HG03025 (cell line): ENCODE data around the gene ABO.
"Not testable (repeated sequence)": the region's sequence is repeated elsewhere in the genome, so short reads cannot be mapped to it uniquely, and the experiment has no call there.

Experiments
- ATAC-seq: cut with Tn5 transposase; IDR thresholded peaks from one replicate; pipeline ENCODE4 v1.9.1; 2021; ENCODE audit warnings: mild to moderate bottlenecking, moderate library complexity; ENCODE audit not compliant: unreplicated experiment, low FRiP score

Gene ABO

GRCh38 chr9:133227996-133228395 is 47.0 kb downstream of the ABO start:
- not testable (repeated sequence) for ATAC-seq

GRCh38 chr9:133227242-133227860 is 47.6 kb downstream of the ABO start:
- ATAC-seq = no peak

GRCh38 chr9:133226219-133227171 is 48.5 kb downstream of the ABO start:
- no peak for ATAC-seq

GRCh38 chr9:133225171-133226011 is 49.6 kb downstream of the ABO start:
- no peak for ATAC-seq

DNA sequence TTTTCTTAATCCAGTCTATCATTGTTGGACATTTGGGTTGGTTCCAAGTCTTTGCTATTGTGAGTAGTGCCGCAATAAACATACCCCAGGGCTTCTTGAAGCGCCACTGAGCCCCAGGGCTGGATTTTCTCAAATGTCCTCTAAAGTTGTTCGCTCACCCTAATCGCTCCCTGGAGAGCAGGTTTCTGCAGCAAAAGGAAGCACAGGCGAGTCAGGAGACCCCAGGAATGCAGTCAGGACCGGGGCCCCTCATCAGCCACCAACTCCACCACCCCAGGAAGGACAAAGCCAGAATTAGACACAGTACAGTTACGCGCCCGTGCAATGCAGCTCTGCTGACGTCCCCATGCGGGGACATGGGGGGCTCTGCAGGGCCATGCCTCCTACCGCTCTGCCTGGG is 50.2 kb downstream of the ABO start:
- ATAC-seq = no peak

DNA sequence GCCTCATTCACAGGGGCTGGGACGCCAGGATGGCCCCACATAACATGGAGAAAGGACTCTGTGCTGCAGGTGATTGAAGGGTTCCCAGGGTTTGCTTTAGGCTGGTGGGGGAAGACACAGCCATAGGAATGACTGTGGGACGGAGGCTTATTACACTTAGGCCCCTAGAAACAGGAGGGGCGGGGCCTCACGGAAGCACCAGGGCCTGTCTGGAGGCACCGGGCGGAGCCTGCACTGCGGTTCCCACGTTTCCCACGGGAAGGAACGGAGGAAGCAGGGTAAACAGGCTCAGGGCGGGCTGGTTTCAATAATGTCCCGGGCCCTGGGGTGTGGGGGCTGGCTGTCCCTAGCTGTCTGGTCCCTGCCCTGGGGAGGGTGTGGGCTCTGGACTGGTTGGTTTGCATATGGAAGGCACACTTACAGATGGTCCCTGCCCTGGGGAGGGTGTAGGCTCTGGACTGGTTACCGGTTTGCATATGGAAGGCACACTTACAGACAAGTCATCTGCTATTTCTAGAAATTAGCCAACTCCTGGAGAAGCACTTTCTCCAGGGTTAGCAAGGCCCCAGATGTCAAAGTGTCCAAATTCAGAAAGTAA is 51.7 kb downstream of the ABO start:
- not testable (repeated sequence) for ATAC-seq

DNA sequence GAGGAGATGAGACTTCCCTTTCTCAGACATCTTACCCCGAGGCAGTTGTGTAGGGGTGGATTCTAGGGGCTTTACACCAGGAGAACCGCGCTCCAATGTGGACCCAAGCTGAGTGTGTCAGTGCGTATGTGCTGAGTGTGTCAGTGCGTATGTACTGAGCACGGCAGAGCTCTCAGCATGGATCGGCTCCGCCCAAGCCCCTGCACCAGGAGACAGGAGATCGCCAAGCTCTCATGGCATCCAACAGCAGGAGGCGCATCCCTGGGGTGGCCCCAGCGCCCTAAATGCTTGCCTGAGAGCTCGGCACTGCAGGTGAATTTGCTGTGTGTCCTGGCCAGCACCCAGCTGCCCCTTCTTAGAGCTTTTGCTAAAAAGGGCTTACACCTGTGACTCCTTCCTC is 53.0 kb downstream of the ABO start:
- not testable (repeated sequence) for ATAC-seq

DNA sequence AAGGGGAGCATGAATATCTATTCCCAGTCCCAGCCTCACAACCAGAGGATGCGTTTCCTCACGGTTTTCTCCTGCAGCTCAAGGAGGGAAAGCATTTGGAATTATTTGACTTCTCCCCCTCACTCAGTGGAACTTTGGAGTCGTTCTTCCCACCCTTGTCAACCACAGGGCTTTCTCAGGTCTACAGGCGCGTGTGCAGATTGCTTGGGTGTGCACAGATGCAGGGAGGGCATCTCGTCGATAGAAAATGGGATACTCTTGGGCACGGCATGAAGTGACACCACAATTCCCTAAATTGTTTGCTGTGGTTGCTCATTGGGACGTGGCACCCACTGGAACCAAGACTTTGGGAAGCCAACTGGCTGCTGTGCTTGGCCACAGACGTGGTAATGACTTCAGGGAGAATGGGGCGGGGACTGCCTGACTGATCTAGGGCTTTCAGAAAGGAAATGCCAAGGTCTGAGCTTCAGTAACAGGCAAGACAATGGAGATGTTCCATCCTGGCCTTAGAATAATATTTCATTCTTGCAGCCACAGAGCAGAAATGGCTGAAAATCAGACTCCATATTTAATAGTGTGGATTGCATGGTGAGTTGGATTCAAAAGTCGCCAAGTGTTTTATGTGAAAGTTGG is 53.7 kb downstream of the ABO start:
- no peak for ATAC-seq

DNA sequence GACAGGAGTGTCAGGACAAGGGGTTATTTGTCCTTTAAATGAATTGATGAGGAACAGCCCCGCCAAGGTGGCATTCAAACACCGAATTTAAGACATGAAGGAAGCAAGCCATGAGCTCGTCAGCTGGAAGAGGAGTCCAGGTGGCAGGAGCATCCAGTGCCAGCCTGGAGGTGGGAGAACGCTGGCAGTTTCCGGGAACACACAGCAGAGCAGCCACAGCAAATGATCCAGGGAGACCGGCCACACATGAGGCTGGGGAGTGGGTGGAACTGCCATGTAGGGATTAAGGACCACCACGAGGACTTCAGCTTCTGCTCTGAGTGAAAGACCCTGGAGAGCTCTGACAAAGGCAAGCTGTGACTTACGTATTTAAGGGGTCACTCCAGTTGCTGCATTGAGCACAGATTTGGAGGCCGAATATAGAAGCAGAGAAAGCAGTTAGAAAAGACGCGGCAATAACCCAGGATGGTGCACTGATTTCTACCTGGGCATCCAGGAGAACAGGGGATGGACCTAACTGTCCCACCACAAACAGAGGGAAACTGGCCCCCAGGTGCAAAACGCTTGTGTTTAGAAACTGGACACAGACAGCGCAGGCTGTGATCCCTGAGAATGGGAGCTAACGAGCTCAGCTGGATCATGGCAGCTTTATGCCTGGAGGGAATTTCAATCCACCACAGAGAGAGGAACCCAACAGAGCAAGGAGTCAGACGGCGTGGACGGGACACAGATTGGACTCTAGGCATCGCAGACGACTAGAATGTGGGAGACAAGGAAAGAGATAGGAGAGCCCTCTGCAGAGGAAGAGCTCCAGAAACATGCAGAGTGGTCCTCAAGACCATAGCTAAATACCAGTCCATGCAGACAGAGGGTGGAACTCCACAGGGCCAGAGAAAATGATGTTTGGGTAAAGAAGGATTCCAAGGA is 56.7 kb downstream of the ABO start:
- not testable (repeated sequence) for ATAC-seq

- ATAC-seq = not testable (repeated sequence)
Measured at GRCh38 chr9:133217333-133217988, 57.5 kb downstream of the ABO start.

- ATAC-seq = not testable (repeated sequence)
Measured at GRCh38 chr9:133214276-133214675, 60.7 kb downstream of the ABO start.

DNA sequence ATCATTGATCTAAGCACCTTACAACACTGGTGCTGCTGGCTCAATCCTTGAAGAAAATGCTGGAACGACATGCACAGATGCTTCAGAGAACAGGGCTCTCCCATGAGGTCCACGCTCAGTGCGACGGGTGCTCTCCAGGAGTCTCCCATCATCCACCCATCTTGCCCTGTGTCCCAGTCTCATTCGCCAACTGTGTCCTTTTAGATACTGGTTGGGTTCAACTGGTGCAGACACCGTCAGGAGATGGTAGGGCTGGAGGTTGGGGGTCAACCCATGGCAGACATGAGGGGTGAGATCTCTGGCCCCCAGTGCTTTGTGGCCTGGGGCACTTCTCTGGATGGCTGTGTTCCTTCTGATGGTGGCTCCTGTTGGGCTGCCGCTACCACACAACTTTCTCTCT is 64.4 kb downstream of the ABO start:
- ATAC-seq = no peak

DNA sequence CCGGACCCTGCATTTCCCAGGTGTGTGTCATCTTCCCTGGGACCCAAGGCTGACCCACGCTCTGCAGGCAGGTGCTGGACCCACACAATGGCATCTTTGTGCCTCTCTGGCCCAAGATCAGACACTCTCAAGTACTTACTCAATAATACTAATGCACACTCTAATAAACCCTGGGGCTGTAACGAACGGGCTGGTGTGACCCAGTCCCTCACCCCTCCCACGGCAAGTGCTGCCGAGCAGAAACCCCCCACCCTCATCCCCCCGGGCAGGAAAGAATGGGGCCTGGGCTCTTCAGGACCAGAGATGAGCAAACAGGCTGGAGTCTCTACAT is 64.8 kb downstream of the ABO start:
- ATAC-seq = no peak

DNA sequence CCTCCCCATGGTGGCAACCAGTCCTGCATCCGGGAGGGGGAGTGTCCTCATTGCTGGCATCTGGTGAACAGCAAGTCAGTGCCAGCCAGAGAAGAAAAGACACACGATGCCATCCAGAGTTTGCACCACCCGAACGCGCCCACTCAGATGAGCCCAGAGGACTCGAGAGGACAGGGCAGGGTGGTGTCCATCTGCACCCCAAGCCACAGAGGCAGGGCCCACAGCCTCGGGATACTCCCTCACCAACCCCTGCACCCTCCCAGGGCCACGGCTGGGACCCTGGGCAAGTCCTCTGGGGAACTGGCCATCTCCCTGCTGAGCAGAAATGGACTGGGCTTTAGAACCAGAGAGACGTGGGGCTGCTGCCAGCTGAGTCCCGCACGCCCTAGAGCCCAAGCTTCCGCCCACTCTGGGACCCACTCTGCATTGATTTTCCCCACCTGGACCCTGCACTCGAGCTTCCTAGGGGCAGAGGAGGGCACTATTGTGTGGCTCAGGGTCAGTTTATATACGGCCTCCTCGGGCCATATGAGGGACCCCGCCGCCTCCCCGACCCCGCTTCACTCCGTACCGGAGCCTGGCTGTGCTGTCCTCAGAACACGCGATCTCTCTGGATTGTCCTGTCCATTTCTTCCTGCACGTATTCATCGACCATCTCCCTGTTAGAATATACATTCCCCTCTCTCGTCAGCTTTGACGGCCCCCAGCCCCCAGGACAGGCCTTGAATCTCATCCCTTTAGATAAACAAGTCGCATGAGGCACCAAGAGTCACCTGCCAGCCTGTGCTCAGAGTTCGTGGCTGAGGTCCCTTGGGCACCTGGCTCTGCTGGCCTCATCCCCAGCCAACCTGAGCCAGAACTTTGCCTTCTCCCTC is 65.4 kb downstream of the ABO start:
- ATAC-seq = not testable (repeated sequence)

DNA sequence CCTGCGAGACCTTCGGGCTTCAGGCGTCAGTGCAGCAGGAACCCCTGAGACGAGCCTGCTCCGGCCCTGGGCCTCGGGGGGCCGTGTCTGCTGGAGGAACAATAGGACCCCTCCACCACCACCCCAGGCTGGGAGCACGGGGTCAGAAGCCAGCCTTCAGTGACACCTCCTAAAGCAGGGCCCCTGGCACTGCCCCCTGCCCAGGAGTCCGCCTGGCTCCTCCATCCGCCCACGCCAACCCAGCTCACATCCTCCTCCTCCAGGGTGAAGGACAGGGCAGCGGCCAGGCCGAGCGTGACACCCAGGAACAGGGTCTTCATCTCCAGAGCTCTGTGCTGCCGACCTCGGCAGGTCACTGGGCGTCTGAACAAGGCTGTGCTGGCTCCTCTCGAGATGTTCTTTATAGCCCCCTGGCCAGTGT is 66.1 kb downstream of the ABO start, which contains the start of gene OBP2B:
TSS of gene OBP2B (minus strand) at position 371 of the 421 bp plus-strand sequence. CDS start at position 320, 51 bp downstream.
- ATAC-seq = not testable (repeated sequence)

DNA sequence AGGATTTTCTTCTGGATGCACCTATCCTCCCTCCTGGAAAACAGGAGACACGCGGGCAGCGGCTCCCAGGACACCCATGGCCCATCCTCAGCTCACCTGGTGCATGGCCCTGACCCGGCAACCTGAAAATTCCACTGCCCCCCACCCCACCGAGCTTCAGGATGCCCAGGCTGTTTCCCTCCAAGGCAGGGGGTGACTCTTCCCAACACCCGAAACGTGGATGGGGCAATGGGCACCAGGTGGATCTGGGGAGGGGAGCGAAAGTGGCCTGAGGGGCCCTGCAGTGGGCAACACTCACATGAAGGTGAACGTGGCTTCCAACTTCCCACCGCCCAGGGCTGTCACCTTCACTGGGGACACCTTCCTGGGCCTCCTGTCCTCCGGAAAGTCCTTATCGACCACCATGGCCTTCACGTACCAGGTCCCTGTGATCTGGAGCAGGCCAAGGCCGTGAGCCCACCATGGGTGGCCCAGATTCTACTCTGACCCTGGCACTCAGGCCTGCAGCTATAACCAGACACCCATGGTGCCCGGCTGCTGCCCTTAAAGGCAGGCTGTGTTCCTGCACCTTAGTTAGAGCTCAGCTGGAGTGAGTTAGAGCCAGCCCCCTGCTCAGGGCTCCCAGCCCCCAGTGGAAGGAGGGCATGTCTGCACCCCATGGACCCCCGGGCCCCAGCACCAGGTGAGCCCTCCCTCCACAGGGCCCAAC is 66.7 kb downstream of the ABO start:
- ATAC-seq = not testable (repeated sequence)
